Esophagus squamous epithelium (tissue), 4 donors: Measurements from ENCODE around the gene CFAP92.

Experiments used
- CTCF ChIP-seq, 6 experiments: fragments of 450-650 bp in 4 of 6; fragments of 200-600 bp in 2 of 6; sonication (generic) in 2 of 6; IDR thresholded peaks; one replicate each; pipeline ENCODE4 v1.5.1; 2016 to 2019; ENCODE audit warnings: antibody characterized with exemption in 6 of 6, mild to moderate bottlenecking in 4 of 6, moderate library complexity in 4 of 6
- POLR2A ChIP-seq, 4 donors: fragments of 450-650 bp; IDR thresholded peaks; one replicate each; pipeline ENCODE4 v1.6.1; 2017; ENCODE audit warnings: antibody characterized with exemption in 4 of 4, mild to moderate bottlenecking in 4 of 4, moderate library complexity in 3 of 4

- TF ChIP-seq CTCF (IDR thresholded peaks at IDR 0.05), result no peak
- no peak for TF ChIP-seq POLR2A (IDR thresholded peaks at IDR 0.05)
Measured at GRCh38 chr3:128984596-128984995, 9.3 kb downstream of the CFAP92 start.
